Dermis microvascular lymphatic vessel endothelial cell (primary cell): ENCODE data around the gene SLC5A1. TPM values are rescaled to one million over a fixed set of nuclear protein-coding genes. Genes with fewer than 3 reads are reported as not detected.
"Not testable (repeated sequence)": the region's sequence is repeated elsewhere in the genome, so short reads cannot be mapped to it uniquely, and the experiment has no call there.

Source experiments
- DNase-seq, 2 donors: peaks; one replicate each; pipeline versions ENCODE4 v3.0.0 to v3.0.0-alpha.2; 2010; ENCODE audit warnings: low read depth in 2 of 2
- total RNA-seq: library from RNA; depleted of rRNA; stranded (reverse); fragments of >200 nt; gene quantifications from 2 replicates; pipeline ENCODE4 v1.2.1, GENCODE V29; 2014

Gene SLC5A1
- total RNA-seq, 1 donor from 2014 or later = under 0.01 TPM

- DNase-seq = no peak
These were observed 40.8 kb downstream of the SLC5A1 start for GRCh38 chr22:32083814-32084213.

DNA sequence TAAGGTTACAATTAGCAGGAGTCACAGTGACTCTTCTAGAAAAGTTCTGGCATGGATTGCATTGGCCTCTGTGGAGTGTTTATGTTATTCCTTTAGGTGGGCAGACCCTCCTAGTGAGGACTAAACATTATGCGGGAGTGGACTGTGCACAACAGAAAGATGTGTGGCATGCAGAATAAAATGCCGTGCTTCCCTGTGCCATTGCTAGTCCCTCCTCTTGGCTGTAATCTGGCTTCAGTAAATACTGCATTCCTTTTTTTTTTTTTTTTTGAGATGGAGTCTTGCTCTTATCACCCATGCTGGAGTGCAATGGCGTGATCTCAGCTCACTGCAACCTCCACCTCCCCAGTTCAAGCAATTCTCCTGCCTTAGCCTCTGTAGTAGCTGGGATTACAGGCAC is 45.0 kb downstream of the SLC5A1 start:
- DNase-seq = no peak

DNA sequence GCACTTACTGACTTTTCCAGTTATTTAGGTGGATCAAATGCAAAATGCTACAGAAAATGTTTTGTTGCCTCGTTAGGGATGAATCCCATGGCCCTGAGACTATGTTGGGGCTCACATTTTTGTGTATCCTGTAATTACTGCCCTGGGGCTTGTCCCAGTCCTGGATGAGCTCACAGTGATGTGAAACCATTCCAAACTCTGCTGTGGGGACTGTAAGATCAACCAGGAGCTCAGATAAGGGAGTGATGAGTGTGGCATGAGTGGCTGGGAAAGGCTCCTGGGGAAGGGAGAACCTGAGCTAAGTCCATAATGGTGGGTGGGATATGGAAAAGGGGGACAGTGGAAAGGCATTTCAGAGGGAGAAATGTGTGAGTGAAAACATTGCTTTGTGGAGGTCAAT is 54.0 kb downstream of the SLC5A1 start:
- no peak for DNase-seq

- DNase-seq = no peak
These were observed 54.9 kb downstream of the SLC5A1 start for GRCh38 chr22:32097881-32098499.

- DNase-seq = no peak
These were observed 57.6 kb downstream of the SLC5A1 start for GRCh38 chr22:32100711-32101110.

DNA sequence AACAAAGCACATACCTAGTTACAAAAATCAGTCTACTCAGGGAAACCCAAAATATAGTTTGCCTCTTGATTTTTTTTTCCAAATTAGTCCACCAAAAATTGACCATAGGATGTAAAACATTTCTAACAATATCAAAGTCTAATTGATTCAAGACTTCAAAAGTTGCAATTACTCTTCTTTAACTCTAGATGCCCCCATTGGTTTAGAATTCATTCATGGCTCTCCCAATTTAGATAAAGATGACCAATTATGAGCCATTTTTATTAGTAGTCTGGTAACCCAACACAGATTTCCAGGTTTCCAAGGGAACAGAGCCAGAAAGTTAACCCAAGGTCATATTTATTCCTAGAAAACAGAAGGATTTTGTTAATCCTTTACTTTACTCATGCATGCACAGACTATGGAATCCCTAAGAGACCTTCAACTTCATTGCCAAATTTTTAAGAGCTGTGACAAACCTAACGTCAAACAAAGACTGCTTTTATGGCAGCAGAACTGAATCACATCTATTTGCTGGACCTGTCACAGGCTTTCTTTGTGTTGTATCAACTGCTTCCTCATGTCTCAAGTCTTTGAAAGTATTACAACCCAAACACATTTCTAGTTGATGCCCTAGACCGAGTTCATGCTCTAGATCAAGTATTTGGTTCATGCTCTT is 60.7 kb downstream of the SLC5A1 start:
- DNase-seq = peak in 1 of 2 donors; percentile 30

DNA sequence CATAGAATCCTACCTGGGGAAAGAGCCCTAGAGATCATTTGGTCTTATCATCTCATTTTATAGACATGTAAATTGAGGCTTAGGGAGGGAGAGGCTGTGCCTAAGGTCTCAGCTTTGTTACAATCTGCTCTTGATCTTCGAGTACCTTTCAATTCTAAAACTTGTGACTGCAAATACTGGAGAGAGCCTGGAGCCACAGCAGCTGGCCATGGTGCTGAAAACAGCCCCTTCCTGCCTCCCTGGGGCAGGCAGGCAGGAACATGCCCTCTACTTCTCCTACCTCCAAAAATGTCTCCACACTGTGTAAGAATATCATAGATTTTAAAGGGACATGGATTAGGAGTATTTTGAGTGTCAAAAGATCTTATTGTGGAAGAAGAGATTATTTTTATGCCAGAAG is 63.9 kb downstream of the SLC5A1 start:
- DNase-seq = peak in 1 of 2 donors; percentile 19

DNA sequence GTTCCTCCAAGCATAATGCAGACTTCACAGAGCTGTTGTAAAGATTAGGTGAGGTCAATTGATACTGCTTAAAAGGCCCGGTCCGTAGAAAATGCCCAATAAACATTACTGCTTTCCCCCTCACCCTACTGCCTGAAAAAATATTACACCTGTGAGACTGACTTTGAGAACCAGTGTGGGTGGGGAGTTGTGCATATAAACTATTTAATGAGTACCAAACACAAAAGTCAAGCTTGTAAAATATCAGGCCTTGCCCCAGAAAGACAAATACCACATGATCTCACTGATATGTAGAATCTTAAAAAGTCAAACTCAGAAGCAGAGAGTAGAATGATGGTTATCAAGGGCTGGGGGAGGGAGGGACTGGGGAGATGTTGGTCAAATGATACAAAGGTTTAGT is 69.3 kb downstream of the SLC5A1 start:
- no peak for DNase-seq

- no peak for DNase-seq
These were observed 76.6 kb downstream of the SLC5A1 start for GRCh38 chr22:32119568-32120235.

DNA sequence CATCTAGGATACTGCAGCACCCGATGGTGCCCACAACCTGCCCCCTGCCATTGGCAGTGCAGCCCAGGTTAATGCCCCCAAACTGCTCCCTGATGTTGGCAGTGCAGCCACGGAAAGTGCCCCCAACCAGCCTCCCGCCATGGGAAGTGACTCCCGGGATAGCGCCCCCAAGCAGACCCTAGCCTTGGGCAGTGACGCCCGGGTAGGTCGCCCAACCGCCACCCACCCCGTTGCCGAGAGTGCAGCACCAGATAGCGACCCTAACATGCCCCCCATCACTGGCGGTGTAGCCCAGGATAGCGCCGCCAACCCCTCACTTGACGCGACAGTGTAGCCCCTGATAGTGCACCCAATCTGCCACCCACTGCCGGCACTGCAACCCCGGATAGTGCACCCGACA is 77.5 kb downstream of the SLC5A1 start:
- DNase-seq = no peak

DNA sequence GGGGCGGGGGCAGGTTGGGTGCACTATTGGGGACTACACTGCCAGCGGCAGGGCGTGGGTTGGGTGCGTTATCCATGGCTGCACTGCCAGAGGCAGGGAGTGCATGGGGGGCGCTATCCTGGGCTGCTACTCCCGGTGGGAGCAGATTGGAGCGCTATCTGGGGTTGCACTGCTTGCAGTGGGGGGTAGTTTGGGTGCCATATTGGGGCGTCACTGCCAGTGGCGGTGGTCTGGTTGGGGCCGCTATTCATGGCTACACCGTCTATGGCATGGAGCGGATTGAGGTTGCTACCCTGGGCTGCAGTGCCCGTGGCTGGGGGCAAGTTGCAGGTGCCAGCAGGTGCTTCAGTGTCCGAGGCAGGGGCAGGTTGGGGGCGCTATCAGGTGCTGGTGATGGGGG is 79.8 kb downstream of the SLC5A1 start:
- DNase-seq = no peak

GRCh38 chr22:32123657-32124056 is 80.6 kb downstream of the SLC5A1 start:
- DNase-seq = no peak

- DNase-seq = no peak
These were observed 84.8 kb downstream of the SLC5A1 start for GRCh38 chr22:32127904-32128303.

- DNase-seq = no peak
These were observed 87.4 kb downstream of the SLC5A1 start for GRCh38 chr22:32130464-32130863.

- DNase-seq = no peak
These were observed 89.1 kb downstream of the SLC5A1 start for GRCh38 chr22:32132126-32132525.

DNA sequence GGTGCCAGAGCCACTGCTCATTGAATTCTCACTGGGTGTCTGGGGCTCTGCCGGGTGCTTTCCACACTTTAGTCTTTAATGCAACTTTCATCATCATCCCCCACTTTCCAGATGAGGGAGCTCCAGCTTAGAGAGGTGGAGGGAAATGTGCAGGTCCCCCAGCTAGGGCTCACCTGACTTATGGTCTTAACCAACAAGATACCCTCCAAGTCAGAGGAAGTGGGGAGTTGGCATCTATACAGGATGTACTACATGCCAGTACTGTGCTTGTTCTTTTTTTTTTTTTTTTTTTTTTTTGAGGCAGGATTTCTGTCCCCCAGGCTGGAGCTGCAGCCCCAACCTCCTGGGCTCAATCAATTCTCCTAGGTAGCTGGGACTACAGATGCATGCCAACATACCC is 89.7 kb downstream of the SLC5A1 start:
- DNase-seq = no peak

- DNase-seq = not testable (repeated sequence)
These were observed 91.7 kb downstream of the SLC5A1 start for GRCh38 chr22:32134796-32135195.

DNA sequence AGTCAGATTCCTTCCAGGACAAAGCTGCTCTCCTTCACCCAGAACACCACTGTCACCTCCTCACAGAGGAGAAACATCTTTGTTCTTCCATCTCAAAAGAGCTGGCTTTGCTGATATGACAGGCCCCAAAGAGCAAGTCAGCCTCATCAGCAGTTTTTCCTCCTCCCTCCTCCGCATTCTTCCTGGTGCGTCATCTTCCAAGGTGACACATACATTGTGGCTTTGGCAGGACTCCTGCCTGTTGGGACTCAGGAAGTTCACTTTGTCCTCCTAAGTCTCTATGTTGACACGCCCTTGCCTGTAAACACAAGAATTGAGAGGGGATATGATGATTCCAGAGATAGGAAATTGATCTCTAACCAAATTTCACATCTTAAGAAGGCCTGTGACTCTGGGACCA is 92.9 kb downstream of the SLC5A1 start:
- DNase-seq = peak in 1 of 2 donors; percentile 69

GRCh38 chr22:32136881-32137280 is 93.8 kb downstream of the SLC5A1 start:
- DNase-seq = peak in 1 of 2 donors; percentile 27

- DNase-seq = not testable (repeated sequence)
These were observed 94.8 kb downstream of the SLC5A1 start for GRCh38 chr22:32137731-32138324.

GRCh38 chr22:32138576-32138975 is 95.5 kb downstream of the SLC5A1 start:
- not testable (repeated sequence) for DNase-seq

- DNase-seq = not testable (repeated sequence)
These were observed 97.6 kb downstream of the SLC5A1 start for GRCh38 chr22:32140688-32141087.
